ENCODE results near the gene ADRA2B. TPM values are rescaled to one million over a fixed set of nuclear protein-coding genes. Genes with fewer than 3 reads are reported as not detected.

The ADRA2B gene
- total RNA-seq, 4 donors from 2014 or later = 2.1 to 6.0 (median 4.0) TPM

DNA sequence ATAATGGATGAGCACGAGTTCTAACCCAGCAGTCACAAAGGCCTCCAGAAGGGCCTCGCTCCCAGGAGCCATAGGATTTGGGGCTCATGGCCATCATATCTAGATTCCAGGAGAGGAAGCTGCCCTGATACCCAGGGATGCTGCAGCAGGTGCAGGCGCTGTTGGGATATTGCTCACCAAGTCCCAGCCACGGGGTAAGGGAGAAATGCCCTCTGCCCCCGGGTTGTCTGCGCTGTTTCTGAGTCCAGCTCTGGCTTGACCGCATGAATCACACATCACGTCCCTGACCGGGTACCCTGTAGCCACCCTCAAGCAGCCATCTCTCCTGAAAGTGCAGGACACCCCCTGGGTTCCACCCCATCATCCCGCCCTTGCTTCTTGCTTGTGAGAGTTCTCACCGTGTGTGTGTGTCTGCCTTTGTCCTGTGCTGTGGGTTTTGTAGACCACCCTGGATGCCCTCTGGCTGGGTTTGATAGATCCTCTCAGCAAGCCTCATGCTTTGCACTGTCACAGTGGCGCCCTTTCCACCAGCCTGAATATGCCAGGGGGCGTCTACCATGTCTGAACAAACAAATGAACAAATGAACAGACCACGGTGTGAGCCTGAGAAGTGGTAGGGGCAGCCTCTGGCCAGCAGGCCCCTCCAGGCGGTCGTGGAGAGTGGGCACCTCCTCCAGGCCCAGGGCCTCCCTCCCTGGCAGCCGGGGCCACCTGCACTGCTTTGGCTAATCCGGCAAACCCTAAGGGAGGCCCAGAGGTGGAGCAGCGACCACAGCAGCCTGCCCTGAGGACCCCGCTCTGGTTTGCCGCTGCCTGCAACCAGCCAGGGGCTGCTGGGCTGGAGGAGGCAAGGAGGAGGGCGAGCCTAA, 32.1 kb downstream of the ADRA2B start:
- no peak for DNase-seq (ENCODE audit: extremely low spot score)
- TF ChIP-seq EP300 (IDR thresholded peaks at IDR 0.05) (no peak), POLR2AphosphoS5 (IDR thresholded peaks at IDR 0.05) (no peak), POLR2A (IDR thresholded peaks at IDR 0.05; ENCODE audit: low read depth) (no peak)
- TF ChIP-seq, protein P1, sequence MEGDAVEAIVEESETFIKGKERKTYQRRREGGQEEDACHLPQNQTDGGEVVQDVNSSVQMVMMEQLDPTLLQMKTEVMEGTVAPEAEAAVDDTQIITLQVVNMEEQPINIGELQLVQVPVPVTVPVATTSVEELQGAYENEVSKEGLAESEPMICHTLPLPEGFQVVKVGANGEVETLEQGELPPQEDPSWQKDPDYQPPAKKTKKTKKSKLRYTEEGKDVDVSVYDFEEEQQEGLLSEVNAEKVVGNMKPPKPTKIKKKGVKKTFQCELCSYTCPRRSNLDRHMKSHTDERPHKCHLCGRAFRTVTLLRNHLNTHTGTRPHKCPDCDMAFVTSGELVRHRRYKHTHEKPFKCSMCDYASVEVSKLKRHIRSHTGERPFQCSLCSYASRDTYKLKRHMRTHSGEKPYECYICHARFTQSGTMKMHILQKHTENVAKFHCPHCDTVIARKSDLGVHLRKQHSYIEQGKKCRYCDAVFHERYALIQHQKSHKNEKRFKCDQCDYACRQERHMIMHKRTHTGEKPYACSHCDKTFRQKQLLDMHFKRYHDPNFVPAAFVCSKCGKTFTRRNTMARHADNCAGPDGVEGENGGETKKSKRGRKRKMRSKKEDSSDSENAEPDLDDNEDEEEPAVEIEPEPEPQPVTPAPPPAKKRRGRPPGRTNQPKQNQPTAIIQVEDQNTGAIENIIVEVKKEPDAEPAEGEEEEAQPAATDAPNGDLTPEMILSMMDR (IDR thresholded peaks at IDR 0.05) = no peak
- H3K9me3 ChIP-seq = no peaks in the 10 kb centered on the region
- H3K27me3 ChIP-seq = peaks cover 0 to 12% (median 0%) of the 10 kb centered on the region in 4 donors
- 92% methylated on average over 13 of the region's 22 CpGs for WGBS
- H3K4me1 ChIP-seq = peaks cover 7 to 23% (median 12%) of the 10 kb centered on the region in 4 donors
- intact Hi-C loops (cut with DNase I) = no loop called here
- H3K36me3 ChIP-seq = no peaks in the 10 kb centered on the region
- H3K27ac ChIP-seq (replicated peaks in 1 of 4) = no peak overlapping the region
- H3K4me3 ChIP-seq = no peak overlapping the region

DNA sequence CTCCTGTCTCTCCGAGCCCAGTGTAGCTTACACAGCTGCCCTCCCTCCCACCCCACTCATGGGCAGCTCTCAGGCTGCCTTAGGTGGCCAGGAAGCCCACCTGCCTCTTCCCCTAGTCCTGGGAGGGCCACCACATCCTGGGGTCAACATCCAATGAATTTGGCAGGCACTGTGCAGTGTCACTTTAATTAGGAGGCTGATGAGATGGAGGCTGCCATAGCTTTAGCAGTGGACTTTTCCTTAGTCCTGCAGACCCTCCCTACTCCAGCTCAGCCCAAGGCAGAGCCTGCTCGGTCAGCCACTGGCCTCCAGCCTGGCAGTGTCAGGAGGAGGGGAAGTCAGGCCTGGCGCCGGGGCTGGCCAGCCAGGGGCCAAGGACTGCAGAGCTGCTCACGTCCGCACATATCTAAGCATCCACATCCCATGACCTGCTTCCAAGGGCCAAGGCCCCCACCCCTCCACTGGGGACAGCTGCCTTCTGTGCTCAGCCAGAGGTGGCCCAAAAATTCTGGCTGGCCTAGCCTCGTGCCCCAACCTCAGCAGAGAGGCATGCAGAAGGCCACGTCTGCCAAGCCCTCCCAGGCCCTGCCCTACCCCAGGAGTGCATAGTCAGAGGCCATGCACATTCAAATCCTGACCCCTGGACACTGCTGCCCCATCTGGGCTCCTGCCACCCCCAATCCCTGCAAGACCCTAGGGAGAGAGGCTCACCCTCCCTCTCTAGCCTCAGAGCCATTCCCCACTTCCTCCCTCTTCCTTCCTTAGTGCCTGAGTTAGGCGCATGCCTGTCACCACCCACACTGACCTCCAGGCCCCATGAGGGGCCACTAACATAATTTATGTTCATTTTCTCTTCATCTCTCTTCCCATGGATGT, 33.1 kb downstream of the ADRA2B start:
- H3K27me3 ChIP-seq = peaks cover 0 to 9% (median 0%) of the 10 kb centered on the region in 4 donors
- no peak overlapping the region for H3K4me3 ChIP-seq
- 72% methylated on average over 3 of the region's 9 CpGs for WGBS
- H3K9me3 ChIP-seq = peaks cover 0 to 2% (median 0%) of the 10 kb centered on the region in 4 donors
- peak overlapping the region in 2 of 4 donors; percentile 26 to 45 for H3K27ac ChIP-seq (replicated peaks in 1 of 4)
- peak; percentile 80 for DNase-seq (ENCODE audit: extremely low spot score)
- no peaks in the 10 kb centered on the region for H3K36me3 ChIP-seq
- intact Hi-C loops (cut with DNase I) = no loop called here
- H3K4me1 ChIP-seq = peaks cover 7 to 23% (median 12%) of the 10 kb centered on the region in 4 donors
- no peak for TF ChIP-seq POLR2AphosphoS5 (IDR thresholded peaks at IDR 0.05)
- TF ChIP-seq, protein P1 (IDR thresholded peaks at IDR 0.05) = no peak

DNA sequence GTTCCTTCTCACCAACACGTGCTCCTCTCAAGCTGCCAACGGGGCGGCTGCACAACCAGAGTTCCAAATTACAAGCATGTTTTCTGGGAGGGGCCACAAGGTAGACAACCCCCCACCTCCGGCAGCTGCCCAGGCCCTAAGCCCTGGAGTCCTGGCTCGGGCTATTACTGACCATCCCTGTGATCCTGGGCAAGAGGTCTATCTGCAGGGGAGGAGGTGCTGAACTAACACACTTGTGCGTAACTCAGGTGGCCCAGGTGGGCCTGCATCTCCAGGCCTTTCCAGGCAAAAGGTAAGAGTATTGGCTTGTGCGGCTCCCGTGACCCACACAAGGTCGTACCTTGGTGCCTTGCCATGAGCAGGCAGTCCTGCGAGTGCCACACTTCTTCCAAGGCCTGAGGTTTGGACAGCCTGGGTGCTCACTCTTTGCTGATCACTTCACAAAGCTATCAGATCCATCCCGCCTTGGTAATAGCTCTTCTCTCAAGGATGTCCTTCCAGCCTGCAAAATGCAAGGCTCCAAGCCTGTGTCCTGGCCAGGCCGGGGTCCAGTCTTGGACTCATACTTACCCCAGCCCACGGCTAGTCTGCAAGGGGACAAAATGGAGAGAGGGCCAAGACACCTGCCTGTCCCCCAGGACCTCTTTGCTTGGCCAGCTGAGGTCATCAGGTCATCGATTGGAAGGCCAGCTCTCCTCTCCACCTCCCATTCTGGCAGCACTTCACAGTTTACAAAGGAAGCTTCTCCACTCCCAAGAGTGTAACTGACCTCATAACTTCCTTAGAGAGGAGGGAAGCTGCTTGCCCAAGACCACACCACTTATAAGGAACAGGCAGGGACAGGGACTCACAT, 33.9 kb downstream of the ADRA2B start:
- DNase-seq (ENCODE audit: extremely low spot score) = peak; percentile 90
- TF ChIP-seq, protein P1 (IDR thresholded peaks at IDR 0.05) = no peak
- TF ChIP-seq POLR2AphosphoS5 (IDR thresholded peaks at IDR 0.05) (no peak), POLR2A (IDR thresholded peaks at IDR 0.05; ENCODE audit: low read depth) (no peak), EP300 (IDR thresholded peaks at IDR 0.05) (no peak)
- Histone ChIP-seq H3K27ac (replicated peaks in 1 of 4) (peak overlapping the region in 2 of 4 donors; percentile 26 to 45), H3K27me3 (peaks cover 0 to 9% (median 0%) of the 10 kb centered on the region in 4 donors), H3K4me1 (peaks cover 7 to 23% (median 12%) of the 10 kb centered on the region in 4 donors), H3K9me3 (peaks cover 0 to 7% (median 0%) of the 10 kb centered on the region in 4 donors), H3K4me3 (no peak overlapping the region), H3K36me3 (no peaks in the 10 kb centered on the region)
- 81% methylated on average over 8 of the region's 14 CpGs for WGBS
- intact Hi-C loops (cut with DNase I) = no loop called here

DNA sequence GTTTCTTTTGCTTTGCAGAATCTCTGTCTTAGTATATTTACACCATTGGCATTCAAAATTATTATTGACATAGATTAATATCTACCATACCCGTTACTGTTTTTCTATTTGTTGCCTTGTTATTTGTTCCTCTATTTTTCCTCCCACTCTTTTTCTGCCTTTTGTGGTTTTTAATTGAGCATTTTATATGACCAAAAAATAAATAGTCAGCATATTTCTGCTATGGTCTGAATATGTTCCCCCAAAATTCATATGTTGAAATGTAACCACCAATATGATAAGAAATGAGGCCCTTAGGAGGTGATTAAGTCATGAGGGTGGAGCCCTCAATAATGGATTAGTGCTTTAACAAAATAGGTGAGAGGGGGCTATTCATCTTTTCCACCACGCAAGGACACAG, 35.3 kb downstream of the ADRA2B start:
- 90% methylated on average over 2 of the region's 2 CpGs for WGBS
- intact Hi-C loops (cut with DNase I) = no loop called here

More for the DNA sequence above, 35.3 kb downstream of the ADRA2B start:
- Histone ChIP-seq H3K27me3 (peaks cover 0 to 7% (median 0%) of the 10 kb centered on the region in 4 donors), H3K9me3 (peaks cover 0 to 18% (median 8%) of the 10 kb centered on the region in 4 donors), H3K36me3 (no peaks in the 10 kb centered on the region), H3K4me3 (no peak overlapping the region), H3K27ac (replicated peaks in 1 of 4) (no peak overlapping the region), H3K4me1 (peaks cover 7 to 23% (median 12%) of the 10 kb centered on the region in 4 donors)
- no peak for DNase-seq (ENCODE audit: extremely low spot score)
- no peak for TF ChIP-seq POLR2A (IDR thresholded peaks at IDR 0.05; ENCODE audit: low read depth)
- no peak for TF ChIP-seq EP300 (IDR thresholded peaks at IDR 0.05)
- TF ChIP-seq POLR2AphosphoS5 (IDR thresholded peaks at IDR 0.05) = no peak
- TF ChIP-seq, protein P1 (IDR thresholded peaks at IDR 0.05) = no peak

Measured in esophagus muscularis mucosa (tissue), 4 donors.